Endothelial cell of umbilical vein (primary cell): Measurements from ENCODE around the gene TRDN.

Source experiments
- POLR2A ChIP-seq: IDR thresholded peaks from 2 replicates; pipeline ENCODE4 v1.6.1; 2012; ENCODE audit warnings: low read depth, mild to moderate bottlenecking, control low read depth, low read length
- POLR2AphosphoS5 ChIP-seq: IDR thresholded peaks from 2 replicates; pipeline ENCODE4 v1.6.1; 2012; ENCODE audit warnings: low read depth, mild to moderate bottlenecking, control low read depth, low read length, moderate library complexity; ENCODE audit not compliant: insufficient read depth

DNA sequence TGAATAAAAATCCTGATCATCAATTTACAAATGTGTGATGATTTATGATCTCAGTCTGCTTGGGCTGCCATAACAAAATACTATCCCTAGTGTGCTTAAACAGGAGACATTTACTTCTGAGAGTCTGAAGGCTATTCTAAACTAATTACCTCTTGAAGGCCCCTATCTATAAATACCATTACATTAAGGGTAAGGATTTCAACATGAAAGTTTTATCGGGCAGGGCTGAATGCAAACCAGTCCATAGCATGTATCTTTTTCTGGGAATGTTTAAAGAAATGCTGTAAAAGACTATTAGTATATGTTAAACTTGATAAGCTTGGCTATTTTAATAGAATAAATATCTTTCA lies 48.2 kb downstream of the TRDN start:
- TF ChIP-seq POLR2AphosphoS5: no peak
- TF ChIP-seq POLR2A: no peak
